Measurements from ENCODE around the gene NEU4.
"Not testable (repeated sequence)": the region's sequence is repeated elsewhere in the genome, so short reads cannot be mapped to it uniquely, and the experiment has no call there.

The NEU4 gene

DNA sequence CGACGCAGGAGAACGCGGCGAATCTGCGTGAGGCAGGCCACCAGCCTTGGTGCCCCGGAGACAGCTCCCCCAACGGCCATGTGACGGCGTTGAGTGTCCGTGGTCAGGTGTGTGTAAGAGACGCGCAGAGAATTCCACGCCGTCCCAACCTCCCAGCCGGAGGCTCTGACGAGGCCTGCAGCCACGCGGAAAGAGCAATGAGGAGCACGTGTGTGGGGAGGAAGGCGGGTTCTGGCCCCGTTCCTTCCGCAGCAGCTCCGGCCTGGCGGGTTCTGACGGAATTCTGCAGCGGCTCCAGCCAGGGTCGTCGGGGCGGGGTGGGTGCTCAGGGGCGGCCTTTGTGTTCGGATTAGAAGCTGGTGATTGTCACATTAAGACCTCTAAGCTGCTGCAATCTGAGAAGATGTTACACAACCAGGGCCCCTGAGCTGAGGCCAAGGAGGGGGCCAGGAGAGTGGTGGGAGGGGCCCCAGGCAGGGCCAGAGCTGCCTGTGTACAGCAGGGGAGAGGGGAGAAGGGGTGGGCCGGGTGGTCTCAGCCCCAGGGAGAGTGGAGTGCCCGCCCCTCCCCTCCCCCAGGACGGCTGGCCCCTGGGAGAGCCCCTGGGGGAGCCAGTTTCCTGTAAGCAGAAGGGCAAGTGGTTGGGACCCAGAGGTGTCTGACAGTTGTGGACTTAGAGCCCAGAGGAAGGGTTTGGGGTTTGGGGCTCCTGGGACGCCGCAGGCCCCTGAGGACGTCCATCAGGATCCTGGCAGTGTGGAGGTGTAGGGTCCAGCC is 37.5 kb upstream of the NEU4 start:
- no peaks in the 10 kb centered on the region for H3K36me3 Mint-ChIP-seq
- H3K9me3 Mint-ChIP-seq = no peaks in the 10 kb centered on the region
- H3K27ac Mint-ChIP-seq = peak overlapping the region; percentile 81
- ATAC-seq = peak; percentile 4
- H3K4me3 Mint-ChIP-seq = peak overlapping the region; percentile 42
- peaks cover 22% of the 10 kb centered on the region for H3K4me1 Mint-ChIP-seq
- peaks cover 18% of the 10 kb centered on the region for H3K27me3 Mint-ChIP-seq

DNA sequence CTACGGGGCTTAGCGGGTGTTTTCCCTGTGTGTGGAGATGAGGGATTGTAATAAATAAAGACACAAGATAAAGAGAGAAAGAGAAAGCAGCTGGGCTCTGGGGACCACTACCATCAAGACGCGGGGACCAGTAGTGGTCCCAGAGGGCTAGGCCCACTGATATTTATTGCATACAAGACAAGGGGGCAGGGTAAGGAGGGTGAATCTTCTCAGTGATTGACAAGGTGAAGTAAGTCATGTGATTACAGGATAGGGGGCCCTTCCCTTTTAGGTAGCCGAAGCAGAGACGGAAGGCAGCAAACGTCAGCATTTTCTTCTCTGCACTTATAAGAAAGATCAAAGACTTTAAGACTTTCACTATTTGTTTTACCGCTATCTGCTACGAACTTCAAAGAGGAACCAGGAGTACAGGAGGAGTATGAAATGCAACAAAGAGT is 36.9 kb upstream of the NEU4 start:
- no peak for ATAC-seq
- no peaks in the 10 kb centered on the region for H3K36me3 Mint-ChIP-seq
- peaks cover 22% of the 10 kb centered on the region for H3K4me1 Mint-ChIP-seq
- peaks cover 23% of the 10 kb centered on the region for H3K27me3 Mint-ChIP-seq
- H3K4me3 Mint-ChIP-seq = peak overlapping the region; percentile 42
- peak overlapping the region; percentile 81 for H3K27ac Mint-ChIP-seq
- no peaks in the 10 kb centered on the region for H3K9me3 Mint-ChIP-seq

DNA sequence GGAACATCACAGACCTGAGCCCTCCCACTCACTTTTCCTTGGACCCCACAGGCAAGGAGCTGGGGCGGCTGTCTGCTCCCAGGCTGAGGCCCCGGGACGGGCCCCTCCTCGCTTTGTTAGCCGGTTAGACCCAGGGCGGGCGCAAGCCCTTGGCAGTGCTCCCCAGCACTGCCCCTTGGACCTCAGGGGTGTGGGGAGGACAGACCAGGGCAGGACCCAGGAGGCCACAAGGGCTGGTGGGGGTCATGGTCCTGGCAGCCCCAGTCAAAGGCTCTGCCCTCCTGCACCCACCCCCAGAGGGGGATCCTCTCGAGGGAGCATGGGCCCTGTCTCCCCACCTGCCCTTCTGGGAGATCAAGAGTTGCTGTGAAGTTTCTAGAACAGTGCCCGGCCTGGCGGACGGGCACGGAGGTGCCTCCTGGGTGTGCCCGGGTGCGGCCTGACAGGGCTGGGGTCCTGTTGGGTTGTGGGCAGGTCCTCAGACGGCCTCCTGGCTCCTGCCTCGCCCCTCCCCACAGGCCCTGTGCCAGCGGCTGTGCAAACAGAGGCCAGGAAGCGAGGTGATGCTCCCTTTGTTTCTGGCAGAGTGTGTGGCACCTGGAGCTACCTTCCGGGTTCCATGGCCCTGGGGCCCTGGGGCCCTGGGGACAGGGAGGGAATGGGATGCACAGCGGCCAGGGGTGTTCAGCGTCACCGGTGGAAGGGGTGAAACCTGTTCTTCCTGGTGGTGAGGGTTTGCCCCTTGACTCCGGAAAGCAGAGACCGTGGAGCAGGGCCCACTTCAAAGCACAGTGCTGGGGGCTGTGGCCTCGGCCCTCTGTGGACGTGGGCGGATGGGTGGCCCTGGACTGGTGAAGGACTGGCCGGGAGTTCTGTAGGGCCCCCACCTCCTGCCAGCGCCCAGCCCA is 35.2 kb upstream of the NEU4 start:
- Mint-ChIP-seq H3K27ac (peak overlapping the region; percentile 81), H3K36me3 (no peaks in the 10 kb centered on the region), H3K9me3 (no peaks in the 10 kb centered on the region), H3K27me3 (peaks cover 28% of the 10 kb centered on the region), H3K4me3 (no peak overlapping the region), H3K4me1 (peaks cover 22% of the 10 kb centered on the region)
- ATAC-seq = no peak

DNA sequence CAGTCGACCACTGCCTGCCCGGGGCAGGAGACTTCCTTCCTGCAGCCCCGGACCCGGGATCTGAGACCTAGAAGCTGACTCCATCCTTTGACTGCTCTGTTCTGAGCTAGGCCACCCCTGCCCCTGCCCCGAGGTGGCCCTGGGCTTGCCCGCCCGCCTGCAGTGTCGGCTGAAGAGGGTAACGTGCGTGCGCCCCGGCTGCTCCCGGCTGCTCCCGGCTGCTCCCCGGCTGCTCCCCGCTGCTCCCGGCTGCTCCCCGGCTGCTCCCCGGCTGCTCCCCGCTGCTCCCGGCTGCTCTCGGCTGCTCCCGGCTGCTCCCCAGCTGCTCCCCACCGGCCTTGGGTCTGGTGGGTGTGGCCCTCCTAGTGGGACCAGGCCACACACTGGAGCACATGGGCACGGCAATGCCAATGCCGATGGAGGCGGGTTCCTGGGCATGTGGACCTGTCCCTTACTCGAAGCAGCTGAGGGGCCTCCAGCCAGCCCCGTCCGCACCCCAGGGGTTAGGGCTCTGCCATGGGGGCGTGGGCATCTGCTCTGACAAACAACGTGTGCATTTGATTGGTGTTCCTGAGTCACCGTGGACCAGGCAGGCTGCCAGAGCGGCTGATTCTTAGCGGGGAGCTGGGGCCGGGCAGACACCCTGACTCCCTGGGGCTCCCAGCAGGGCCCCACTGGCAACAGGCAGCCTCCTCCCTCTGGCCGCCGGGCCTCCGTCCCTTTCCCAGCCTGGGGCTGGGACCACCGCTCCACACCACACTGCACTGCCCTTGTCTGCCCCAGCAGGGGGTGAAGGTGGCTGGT is 34.4 kb upstream of the NEU4 start:
- H3K27me3 Mint-ChIP-seq = peaks cover 28% of the 10 kb centered on the region
- ATAC-seq = no peak
- H3K27ac Mint-ChIP-seq = no peak overlapping the region
- no peaks in the 10 kb centered on the region for H3K9me3 Mint-ChIP-seq
- H3K4me1 Mint-ChIP-seq = peaks cover 22% of the 10 kb centered on the region
- H3K36me3 Mint-ChIP-seq = no peaks in the 10 kb centered on the region
- no peak overlapping the region for H3K4me3 Mint-ChIP-seq

DNA sequence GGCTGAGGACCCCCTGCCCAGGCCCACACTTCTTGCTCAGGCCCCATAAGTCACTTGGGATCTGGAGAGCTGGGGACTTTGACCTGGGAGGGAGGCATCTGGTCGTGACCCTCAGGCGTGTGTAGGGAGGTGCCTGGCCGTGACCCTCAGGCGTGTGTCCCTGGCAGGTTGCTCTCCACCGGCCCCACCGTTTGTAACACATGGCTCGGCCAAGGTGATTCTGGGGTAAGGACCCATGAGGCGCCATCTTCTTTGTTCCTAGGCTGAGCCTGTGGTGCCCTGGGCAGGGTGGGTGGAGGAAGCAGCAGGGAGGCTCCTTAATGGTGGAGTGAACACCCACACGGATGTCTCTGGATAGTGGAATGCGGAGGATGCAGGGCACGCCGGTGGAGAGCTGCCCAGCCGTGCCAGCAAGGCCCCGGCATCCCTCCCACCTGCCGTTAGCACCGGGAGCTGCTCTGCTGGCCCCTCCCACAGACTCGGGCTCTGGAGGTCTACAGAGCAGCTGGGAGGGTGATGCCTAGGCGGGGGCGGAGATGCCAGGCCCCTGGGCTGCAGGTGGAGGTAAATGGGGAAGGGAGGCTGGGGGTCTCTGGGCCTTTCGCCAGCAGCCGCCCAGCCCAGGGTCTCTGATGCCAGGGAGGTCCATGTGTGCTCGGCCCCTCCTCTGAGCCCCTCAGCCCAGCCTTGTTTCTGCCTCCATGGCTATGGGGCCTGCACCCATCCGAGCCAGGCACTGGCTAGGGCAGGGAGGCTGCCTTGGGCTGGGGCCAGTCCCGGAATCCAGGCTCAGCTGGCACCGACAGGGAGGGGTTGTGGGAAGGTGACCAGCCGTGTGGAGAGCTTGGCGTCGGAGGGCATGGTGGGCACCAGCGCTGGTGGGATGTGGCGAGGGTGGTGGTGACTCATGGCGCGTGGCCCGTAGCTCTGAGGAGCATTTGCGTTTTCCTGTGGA is 33.5 kb upstream of the NEU4 start:
- ATAC-seq = no peak
- Mint-ChIP-seq H3K36me3 (no peaks in the 10 kb centered on the region), H3K9me3 (no peaks in the 10 kb centered on the region), H3K4me1 (peaks cover 22% of the 10 kb centered on the region), H3K27me3 (peaks cover 28% of the 10 kb centered on the region), H3K4me3 (no peak overlapping the region), H3K27ac (no peak overlapping the region)

DNA sequence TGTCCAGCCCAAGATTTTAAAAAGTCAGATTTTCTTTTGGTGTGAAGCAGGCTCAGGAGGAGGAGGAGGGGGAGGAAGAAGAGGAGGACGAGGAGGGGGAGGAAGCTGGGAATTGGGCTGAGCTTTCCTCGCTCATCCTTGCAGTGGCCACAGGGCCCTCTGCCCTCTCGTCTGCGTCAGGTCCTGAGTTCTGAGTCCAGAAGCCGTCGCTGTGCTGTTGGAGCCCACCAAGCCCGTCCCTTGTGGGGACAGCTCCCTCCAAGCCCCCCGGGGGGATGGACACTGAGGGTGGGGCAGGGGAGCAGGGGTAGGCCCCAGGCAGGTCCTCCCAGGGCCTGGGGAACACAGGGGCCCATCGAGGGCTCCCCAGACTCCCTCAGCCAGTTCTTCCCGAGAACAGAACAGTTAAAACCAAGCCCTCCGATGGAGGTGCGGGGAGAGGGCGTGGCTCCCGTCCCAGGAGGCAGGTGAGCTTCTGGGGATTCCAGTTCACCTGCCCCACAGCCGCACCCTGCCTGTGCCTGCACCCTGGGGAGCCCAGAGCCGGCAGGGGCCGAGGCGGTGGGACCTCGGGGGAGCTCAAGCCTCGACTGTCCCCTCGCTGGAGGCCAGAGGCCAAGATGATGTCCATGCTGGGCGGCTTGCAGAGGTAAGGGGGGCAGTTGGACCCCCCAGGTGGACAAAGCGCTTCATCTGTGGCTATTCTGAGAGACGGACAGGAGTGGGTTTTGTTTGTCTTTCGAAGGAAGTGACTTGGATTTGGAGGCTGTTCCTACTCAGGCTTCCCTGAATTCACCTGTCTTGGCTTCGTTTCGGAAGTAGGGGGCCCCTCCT is 32.4 kb upstream of the NEU4 start, which contains the start of gene GAL3ST2:
Gene GAL3ST2, plus strand, starts transcription at position 487 of the 834 bp plus-strand sequence. Its CDS starts 134 bp downstream, at position 621.
- Mint-ChIP-seq H3K27me3 (peaks cover 28% of the 10 kb centered on the region), H3K4me3 (no peak within 1 kb of the TSS), H3K9me3 (no peaks in the 10 kb centered on the region), H3K27ac (no peak within 1 kb of the TSS), H3K36me3 (no peaks in the 10 kb centered on the region), H3K4me1 (peaks cover 17% of the 10 kb centered on the region)
- no peak for ATAC-seq

DNA sequence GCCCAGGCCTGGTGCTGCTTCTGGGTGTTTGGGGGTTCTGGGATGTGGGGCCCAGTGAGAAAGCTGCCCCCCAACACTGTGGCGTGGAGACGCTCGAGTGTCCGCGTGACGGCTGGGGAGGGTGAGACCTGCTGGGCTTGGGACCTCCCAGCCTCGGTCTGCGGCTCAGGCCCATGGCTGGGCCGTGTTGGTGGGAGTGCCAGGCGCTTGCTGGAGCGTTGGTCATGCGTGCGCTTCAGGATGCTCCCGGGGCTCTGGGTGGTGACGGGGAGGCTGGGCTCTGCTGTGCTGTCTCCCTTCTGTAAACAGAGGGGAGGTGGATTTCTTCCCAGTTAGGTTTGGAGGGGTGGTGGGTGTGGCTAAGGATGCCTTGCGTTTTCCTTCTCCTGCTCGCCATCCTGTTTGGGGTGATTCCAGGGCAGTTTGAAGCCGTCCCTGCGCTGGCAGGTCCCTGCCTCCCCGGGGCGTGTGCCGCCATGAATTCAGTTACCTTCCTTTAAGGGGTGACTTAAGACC is 31.8 kb upstream of the NEU4 start:
- Mint-ChIP-seq H3K36me3 (no peaks in the 10 kb centered on the region), H3K27me3 (peaks cover 28% of the 10 kb centered on the region), H3K9me3 (no peaks in the 10 kb centered on the region), H3K4me3 (no peak overlapping the region), H3K27ac (no peak overlapping the region), H3K4me1 (peaks cover 10% of the 10 kb centered on the region)
- no peak for ATAC-seq

DNA sequence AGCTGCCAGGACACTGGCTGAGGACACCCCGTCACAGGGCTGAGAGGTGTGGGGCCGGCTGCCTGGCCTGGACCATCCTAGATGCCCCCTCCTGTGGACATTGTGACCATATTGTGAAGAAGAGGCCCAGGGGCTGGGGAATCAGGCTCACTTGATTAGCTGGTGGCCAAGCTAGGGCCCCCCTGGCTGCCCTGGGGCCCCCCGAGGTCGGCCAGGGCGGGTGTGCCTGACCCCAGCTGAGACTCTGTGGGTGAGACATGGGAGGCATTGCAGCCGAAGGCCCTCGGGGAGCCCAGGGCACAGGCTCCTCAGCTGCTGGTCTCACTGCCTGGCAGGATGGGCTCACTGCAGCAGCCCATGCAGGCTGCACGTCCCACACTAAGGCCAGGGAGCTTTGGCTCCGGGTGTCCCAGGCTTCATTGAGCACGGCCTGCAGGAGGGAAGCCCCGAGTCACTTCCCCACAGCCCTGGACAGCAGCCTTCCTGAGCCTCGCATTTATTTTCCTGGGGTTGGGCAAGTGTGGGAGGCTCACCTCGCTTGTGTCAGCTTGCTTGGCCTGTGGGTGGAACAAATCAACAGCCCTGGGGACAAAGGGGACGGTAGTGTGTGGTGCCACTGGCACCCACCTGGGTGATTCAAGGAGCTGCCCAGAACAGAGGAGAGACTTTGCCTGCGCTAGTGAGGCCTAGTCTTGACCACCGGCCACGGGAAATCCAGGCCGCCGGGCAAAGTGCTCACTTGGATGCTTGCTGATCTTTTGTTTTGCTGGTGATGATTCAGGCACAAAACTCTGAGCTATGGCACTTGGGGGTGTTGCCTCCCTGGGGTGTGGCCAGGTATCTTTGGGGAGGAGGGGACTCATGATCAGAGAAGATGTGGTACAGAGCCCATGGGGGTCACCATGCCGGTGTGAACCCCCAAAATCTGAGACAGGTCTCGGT is 31.0 kb upstream of the NEU4 start:
- no peak overlapping the region for H3K4me3 Mint-ChIP-seq
- H3K27ac Mint-ChIP-seq = no peak overlapping the region
- no peaks in the 10 kb centered on the region for H3K36me3 Mint-ChIP-seq
- no peaks in the 10 kb centered on the region for H3K9me3 Mint-ChIP-seq
- no peak for ATAC-seq
- H3K27me3 Mint-ChIP-seq = peaks cover 28% of the 10 kb centered on the region
- peaks cover 3% of the 10 kb centered on the region for H3K4me1 Mint-ChIP-seq

DNA sequence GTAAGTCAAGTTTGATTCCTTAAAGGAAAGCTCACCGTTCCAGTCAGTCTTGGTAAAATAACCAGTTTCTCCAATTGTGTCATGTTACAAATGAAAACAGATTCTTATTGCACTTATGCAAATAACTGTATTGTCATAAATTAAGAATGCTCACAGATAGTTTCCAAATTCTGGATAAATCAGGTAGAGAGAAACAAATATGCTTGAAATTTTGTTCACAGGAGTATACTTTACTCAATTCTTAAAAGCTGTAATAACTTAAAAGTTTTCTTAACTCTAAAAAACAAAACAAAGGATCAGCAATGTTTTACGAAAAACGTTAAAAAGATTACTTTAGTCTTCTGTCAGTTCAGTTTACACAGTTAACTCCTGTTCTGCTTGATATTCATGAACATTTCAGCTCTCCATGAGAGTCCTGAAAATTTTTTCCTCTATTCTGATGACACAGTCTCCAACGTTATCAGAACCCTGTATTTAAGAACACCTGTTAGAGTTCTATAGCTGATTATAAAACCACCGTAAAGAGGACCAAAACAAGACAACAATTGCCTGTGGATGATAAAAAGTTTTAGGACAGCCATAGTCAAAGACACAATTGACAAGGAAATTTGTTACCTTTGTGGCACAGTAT is 27.9 kb upstream of the NEU4 start:
- Mint-ChIP-seq H3K9me3 (no peaks in the 10 kb centered on the region), H3K4me3 (no peak overlapping the region), H3K4me1 (no peaks in the 10 kb centered on the region), H3K36me3 (no peaks in the 10 kb centered on the region), H3K27me3 (peaks cover 11% of the 10 kb centered on the region), H3K27ac (no peak overlapping the region)
- no peak for ATAC-seq

DNA sequence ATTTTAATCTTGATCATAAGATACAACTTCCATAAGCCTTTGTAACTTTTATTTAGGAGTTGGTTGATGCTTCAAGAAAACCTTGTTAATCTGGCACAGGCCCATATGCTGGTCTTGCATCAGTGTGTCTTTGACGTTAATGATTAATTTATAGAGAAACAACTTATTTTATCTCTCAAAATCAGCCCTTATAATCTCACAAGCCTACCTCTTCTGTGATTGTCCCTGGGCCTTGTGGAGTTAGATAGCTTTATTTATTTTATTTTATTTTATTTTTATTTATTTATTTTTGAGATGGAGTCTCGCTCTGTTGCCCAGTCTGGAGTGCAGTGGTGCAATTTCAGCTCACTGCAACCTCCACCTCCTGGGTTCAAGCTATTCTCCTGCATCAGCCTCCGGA is 26.9 kb upstream of the NEU4 start:
- H3K4me3 Mint-ChIP-seq, H3K36me3 Mint-ChIP-seq, H3K27ac Mint-ChIP-seq, H3K27me3 Mint-ChIP-seq, ATAC-seq, H3K9me3 Mint-ChIP-seq, H3K4me1 Mint-ChIP-seq: not testable (repeated sequence)

DNA sequence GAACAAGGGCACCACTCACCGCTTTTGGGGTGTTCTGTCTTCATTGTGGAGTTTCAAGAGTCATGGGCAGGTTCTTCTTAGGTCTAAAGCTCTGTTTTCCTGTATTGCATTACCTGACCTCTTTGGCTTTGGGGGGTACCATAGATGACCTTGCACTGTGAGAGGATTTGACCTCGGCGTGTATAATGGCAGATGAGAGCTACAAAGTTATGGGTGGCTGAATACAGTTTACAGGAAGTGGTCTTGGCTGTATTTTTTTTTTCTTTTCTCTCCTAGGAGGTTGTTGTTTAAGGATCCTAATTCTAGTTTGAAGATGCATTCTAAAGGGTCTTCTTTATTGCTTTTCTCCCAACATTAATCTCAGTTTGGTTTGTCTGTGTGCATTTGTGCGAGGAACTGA is 20.9 kb upstream of the NEU4 start:
- H3K4me1 Mint-ChIP-seq = peaks cover 21% of the 10 kb centered on the region
- no peaks in the 10 kb centered on the region for H3K27me3 Mint-ChIP-seq
- peaks cover 6% of the 10 kb centered on the region for H3K9me3 Mint-ChIP-seq
- ATAC-seq = peak; percentile 61
- peaks cover 7% of the 10 kb centered on the region for H3K36me3 Mint-ChIP-seq
- peak overlapping the region; percentile 5 for H3K4me3 Mint-ChIP-seq
- H3K27ac Mint-ChIP-seq = peak overlapping the region; percentile 91

DNA sequence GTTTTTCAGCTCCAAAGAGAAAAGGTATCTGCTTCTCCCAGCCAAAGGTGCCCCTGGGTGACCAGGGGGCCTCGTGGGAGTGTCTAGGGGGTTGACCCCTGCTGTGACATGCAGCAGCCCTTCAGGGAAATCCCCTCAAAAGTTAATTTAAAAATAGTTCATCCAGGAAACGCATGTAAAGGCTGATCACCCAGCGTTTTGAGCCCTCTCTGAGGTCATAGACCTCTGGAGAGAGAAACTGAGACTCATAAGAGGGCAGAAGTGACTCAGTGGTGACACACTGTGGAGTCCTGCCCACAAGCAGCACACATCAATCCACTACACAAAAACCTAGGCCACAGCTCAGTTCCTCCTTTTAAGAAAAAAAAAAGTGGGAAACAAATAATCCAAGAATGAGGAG is 20.4 kb upstream of the NEU4 start:
- ATAC-seq = peak; percentile 93
- Mint-ChIP-seq H3K9me3 (peaks cover 8% of the 10 kb centered on the region), H3K4me3 (peak overlapping the region; percentile 5), H3K27me3 (no peaks in the 10 kb centered on the region), H3K36me3 (peaks cover 7% of the 10 kb centered on the region), H3K27ac (peak overlapping the region; percentile 91), H3K4me1 (peaks cover 21% of the 10 kb centered on the region)

All from stimulated activated memory B cell treated with anti-CD40 and anti-IgM and Interleukin-4, amounts not matched to agents 10 μg/mL and 1 μg/mL and 100 μg/mL, for 72 hours (primary cell).